H1 (cell line): ENCODE results near the gene SH3TC2. TPM values are rescaled to one million over a fixed set of nuclear protein-coding genes. Genes with fewer than 3 reads are reported as not detected.

Source experiments
- CTBP2 ChIP-seq: IDR thresholded peaks from 2 replicates; pipeline ENCODE4 v1.7.0; 2011; ENCODE audit warnings: borderline replicate concordance, mild to moderate bottlenecking, moderate library complexity, mixed read lengths, low read length; ENCODE audit not compliant: insufficient read depth, insufficient read length
- EGR1 ChIP-seq: IDR thresholded peaks from 2 replicates; pipeline ENCODE4 v1.6.1; 2011; ENCODE audit warnings: low read depth, low read length, borderline replicate concordance
- KDM4A ChIP-seq: IDR thresholded peaks from one replicate; pipeline ENCODE4 v1.7.1; 2012; ENCODE audit warnings: low read depth, mild to moderate bottlenecking, moderate library complexity, low read length, inconsistent platforms; ENCODE audit not compliant: severe bottlenecking
- RNF2 ChIP-seq: fragments of 200-900, 300-1000 bp; sonication (generic); IDR thresholded peaks from 2 replicates; pipeline ENCODE4 v1.7.1; 2016; ENCODE audit warnings: borderline replicate concordance, low read depth, mild to moderate bottlenecking, antibody characterized with exemption, low read length; ENCODE audit not compliant: poor library complexity, severe bottlenecking; ENCODE audit errors: missing control alignments
- SIRT6 ChIP-seq: IDR thresholded peaks from one replicate; pipeline ENCODE4 v1.7.1; 2012; ENCODE audit warnings: low read length, inconsistent platforms
- SP1 ChIP-seq: IDR thresholded peaks from 2 replicates; pipeline ENCODE4 v1.6.1; 2011; ENCODE audit warnings: low read depth, low read length
- SP4 ChIP-seq: IDR thresholded peaks from 2 replicates; pipeline ENCODE4 v1.6.1; 2012; ENCODE audit warnings: low read length, inconsistent platforms
- ZNF274 ChIP-seq: IDR thresholded peaks from 2 replicates; pipeline ENCODE4 v1.7.0; 2012; ENCODE audit warnings: low read length, borderline replicate concordance; ENCODE audit errors: extremely low read depth
- polyA plus RNA-seq, 7 experiments: library from polyadenylated mRNA; depleted of rRNA in 3 of 7; stranded (reverse) in 5 of 7; unstranded in 2 of 7; fragments of >200 nt in 5 of 7; fragments of 200-250 nt in 2 of 7; gene quantifications; 1 replicate in 5 of 7; 2 replicates in 1 of 7; 4 replicates in 1 of 7; pipeline versions ENCODE4 v1.2.1 to v1.2.3, GENCODE V29; 2011 to 2013; ENCODE audit warnings: missing spikeins in 2 of 7, mixed read lengths in 2 of 7
- total RNA-seq: library from RNA; stranded (reverse); fragmentation: NEBNext Ultra II Directional; extraction: Animal tissue kit (Norgen Biotek cat#: 25700); gene quantifications from 2 replicates; pipeline ENCODE4 v1.2.1, GENCODE V29; 2021
- TF ChIP-seq, protein P1 (sequence below): fragments of 300-600 bp; sonication (generic); IDR thresholded peaks from 2 replicates; pipeline ENCODE4 v1.7.1; 2012; ENCODE audit warnings: low read length, moderate library complexity, mild to moderate bottlenecking, inconsistent platforms; ENCODE audit not compliant: insufficient replicate concordance
- TF ChIP-seq, protein P2 (sequence below): IDR thresholded peaks from 2 replicates; pipeline ENCODE4 v1.6.1; 2011; ENCODE audit warnings: low read depth, mild to moderate bottlenecking, low read length; ENCODE audit not compliant: insufficient read depth

The SH3TC2 gene
- total and polyA plus RNA-seq, 2 of the 8 experiments (the other 6 are each of a cell fraction or from before 2014, with no cell fraction given): 0.11 to 0.80 TPM

DNA sequence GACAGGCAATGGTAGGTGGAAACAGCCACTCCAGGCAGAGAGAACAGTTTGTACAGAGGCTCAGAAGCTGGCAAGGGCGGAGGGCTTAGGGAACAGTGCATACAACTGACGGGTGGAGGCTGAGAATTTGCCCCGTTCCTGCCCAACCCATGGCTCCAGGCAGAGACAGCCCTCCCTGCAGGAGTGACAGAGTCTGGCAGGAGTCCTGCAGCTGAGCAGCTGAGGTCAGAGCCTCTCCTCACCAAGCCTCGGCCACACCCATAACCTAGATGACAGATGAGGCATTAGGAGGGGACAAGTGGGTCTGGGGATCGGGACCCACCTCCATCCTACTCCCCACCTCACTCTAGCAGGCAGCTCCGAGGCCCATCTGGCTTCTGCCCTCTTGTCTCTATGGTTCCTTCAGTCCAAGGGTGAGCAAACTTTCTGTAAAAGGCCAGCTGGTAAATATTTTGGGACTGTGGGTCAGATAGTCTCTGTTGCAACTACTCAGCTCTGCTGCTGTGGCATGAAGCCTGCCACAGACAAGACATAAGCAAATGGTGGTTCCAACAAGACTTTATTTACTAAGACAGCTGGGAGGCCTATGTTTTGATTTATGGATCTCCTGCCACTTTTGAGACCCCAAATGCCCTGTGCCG lies 83.7 kb downstream of the SH3TC2 start (continued):
- TF ChIP-seq, protein P1, sequence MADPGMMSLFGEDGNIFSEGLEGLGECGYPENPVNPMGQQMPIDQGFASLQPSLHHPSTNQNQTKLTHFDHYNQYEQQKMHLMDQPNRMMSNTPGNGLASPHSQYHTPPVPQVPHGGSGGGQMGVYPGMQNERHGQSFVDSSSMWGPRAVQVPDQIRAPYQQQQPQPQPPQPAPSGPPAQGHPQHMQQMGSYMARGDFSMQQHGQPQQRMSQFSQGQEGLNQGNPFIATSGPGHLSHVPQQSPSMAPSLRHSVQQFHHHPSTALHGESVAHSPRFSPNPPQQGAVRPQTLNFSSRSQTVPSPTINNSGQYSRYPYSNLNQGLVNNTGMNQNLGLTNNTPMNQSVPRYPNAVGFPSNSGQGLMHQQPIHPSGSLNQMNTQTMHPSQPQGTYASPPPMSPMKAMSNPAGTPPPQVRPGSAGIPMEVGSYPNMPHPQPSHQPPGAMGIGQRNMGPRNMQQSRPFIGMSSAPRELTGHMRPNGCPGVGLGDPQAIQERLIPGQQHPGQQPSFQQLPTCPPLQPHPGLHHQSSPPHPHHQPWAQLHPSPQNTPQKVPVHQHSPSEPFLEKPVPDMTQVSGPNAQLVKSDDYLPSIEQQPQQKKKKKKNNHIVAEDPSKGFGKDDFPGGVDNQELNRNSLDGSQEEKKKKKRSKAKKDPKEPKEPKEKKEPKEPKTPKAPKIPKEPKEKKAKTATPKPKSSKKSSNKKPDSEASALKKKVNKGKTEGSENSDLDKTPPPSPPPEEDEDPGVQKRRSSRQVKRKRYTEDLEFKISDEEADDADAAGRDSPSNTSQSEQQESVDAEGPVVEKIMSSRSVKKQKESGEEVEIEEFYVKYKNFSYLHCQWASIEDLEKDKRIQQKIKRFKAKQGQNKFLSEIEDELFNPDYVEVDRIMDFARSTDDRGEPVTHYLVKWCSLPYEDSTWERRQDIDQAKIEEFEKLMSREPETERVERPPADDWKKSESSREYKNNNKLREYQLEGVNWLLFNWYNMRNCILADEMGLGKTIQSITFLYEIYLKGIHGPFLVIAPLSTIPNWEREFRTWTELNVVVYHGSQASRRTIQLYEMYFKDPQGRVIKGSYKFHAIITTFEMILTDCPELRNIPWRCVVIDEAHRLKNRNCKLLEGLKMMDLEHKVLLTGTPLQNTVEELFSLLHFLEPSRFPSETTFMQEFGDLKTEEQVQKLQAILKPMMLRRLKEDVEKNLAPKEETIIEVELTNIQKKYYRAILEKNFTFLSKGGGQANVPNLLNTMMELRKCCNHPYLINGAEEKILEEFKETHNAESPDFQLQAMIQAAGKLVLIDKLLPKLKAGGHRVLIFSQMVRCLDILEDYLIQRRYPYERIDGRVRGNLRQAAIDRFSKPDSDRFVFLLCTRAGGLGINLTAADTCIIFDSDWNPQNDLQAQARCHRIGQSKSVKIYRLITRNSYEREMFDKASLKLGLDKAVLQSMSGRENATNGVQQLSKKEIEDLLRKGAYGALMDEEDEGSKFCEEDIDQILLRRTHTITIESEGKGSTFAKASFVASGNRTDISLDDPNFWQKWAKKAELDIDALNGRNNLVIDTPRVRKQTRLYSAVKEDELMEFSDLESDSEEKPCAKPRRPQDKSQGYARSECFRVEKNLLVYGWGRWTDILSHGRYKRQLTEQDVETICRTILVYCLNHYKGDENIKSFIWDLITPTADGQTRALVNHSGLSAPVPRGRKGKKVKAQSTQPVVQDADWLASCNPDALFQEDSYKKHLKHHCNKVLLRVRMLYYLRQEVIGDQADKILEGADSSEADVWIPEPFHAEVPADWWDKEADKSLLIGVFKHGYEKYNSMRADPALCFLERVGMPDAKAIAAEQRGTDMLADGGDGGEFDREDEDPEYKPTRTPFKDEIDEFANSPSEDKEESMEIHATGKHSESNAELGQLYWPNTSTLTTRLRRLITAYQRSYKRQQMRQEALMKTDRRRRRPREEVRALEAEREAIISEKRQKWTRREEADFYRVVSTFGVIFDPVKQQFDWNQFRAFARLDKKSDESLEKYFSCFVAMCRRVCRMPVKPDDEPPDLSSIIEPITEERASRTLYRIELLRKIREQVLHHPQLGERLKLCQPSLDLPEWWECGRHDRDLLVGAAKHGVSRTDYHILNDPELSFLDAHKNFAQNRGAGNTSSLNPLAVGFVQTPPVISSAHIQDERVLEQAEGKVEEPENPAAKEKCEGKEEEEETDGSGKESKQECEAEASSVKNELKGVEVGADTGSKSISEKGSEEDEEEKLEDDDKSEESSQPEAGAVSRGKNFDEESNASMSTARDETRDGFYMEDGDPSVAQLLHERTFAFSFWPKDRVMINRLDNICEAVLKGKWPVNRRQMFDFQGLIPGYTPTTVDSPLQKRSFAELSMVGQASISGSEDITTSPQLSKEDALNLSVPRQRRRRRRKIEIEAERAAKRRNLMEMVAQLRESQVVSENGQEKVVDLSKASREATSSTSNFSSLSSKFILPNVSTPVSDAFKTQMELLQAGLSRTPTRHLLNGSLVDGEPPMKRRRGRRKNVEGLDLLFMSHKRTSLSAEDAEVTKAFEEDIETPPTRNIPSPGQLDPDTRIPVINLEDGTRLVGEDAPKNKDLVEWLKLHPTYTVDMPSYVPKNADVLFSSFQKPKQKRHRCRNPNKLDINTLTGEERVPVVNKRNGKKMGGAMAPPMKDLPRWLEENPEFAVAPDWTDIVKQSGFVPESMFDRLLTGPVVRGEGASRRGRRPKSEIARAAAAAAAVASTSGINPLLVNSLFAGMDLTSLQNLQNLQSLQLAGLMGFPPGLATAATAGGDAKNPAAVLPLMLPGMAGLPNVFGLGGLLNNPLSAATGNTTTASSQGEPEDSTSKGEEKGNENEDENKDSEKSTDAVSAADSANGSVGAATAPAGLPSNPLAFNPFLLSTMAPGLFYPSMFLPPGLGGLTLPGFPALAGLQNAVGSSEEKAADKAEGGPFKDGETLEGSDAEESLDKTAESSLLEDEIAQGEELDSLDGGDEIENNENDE: no peak
- TF ChIP-seq CTBP2: no peak
- TF ChIP-seq RNF2: no peak
- TF ChIP-seq SP1: no peak
- no peak for TF ChIP-seq ZNF274
- TF ChIP-seq, protein P2, sequence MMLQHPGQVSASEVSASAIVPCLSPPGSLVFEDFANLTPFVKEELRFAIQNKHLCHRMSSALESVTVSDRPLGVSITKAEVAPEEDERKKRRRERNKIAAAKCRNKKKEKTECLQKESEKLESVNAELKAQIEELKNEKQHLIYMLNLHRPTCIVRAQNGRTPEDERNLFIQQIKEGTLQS: no peak
- no peak for TF ChIP-seq SIRT6
- TF ChIP-seq SP4: no peak
- no peak for TF ChIP-seq EGR1
- no peak for TF ChIP-seq KDM4A
